HepG2 (cell line): ENCODE measurements around the gene CRYGA. TPM values are rescaled to one million over a fixed set of nuclear protein-coding genes. Genes with fewer than 3 reads are reported as not detected.

Experiments used
- AHR ChIP-seq: IDR thresholded peaks from 2 replicates; pipeline ENCODE4 v1.6.1; 2018; ENCODE audit warnings: missing genetic modification reagents, missing compliant biosample characterization
- FOXJ3 ChIP-seq: sonication (generic); formaldehyde crosslinking; IDR thresholded peaks from 2 replicates; pipeline ENCODE4 v1.4.0; 2020; ENCODE audit warnings: missing genetic modification reagents, mild to moderate bottlenecking, borderline replicate concordance
- HDAC2 ChIP-seq: sonication (generic); formaldehyde crosslinking; IDR thresholded peaks from 2 replicates; pipeline ENCODE4 v1.4.0; 2020; ENCODE audit warnings: missing genetic modification reagents
- HOXA9 ChIP-seq: sonication (generic); formaldehyde crosslinking; IDR thresholded peaks from 2 replicates; pipeline ENCODE4 v1.8.1; 2022; ENCODE audit warnings: missing genetic modification reagents, mild to moderate bottlenecking, moderate library complexity, borderline replicate concordance
- KLF6 ChIP-seq: IDR thresholded peaks from 2 replicates; pipeline ENCODE4 v1.8.0; 2016; ENCODE audit warnings: missing biosample characterization, missing genetic modification reagents
- KMT2B ChIP-seq: IDR thresholded peaks from 2 replicates; pipeline ENCODE4 v1.6.1; 2016; ENCODE audit warnings: missing genetic modification reagents, missing compliant biosample characterization
- MAFK ChIP-seq, 2 experiments: IDR thresholded peaks in 1 of 2; conservative IDR thresholded peaks in 1 of 2; 2 replicates each; pipeline ENCODE4 v1.6.1; 2011; ENCODE audit warnings: improper control_type of control experiment in 2 of 2, low read length in 2 of 2
- MIER3 ChIP-seq: IDR thresholded peaks from 2 replicates; pipeline ENCODE4 v1.6.1; 2016; ENCODE audit warnings: missing compliant biosample characterization, borderline replicate concordance
- NFE2L1 ChIP-seq: sonication (generic); formaldehyde crosslinking; IDR thresholded peaks from 2 replicates; pipeline ENCODE4 v1.4.0; 2020; ENCODE audit warnings: missing genetic modification reagents, mild to moderate bottlenecking, borderline replicate concordance
- RFXAP ChIP-seq: sonication (generic); formaldehyde crosslinking; IDR thresholded peaks from 2 replicates; pipeline ENCODE4 v1.4.0; 2020; ENCODE audit warnings: missing genetic modification reagents, borderline replicate concordance
- SAP130 ChIP-seq: IDR thresholded peaks from 2 replicates; pipeline ENCODE4 v1.6.1; 2016; ENCODE audit warnings: low read depth
- SMARCC2 ChIP-seq: fragments of 450-650 bp; IDR thresholded peaks from 2 replicates; pipeline ENCODE4 v1.6.1; 2017; ENCODE audit warnings: antibody characterized with exemption, mild to moderate bottlenecking
- SP1 ChIP-seq, 2 experiments: fragments of 450-650 bp in 1 of 2; sonication (generic) in 1 of 2; formaldehyde crosslinking in 1 of 2; IDR thresholded peaks; 2 replicates each; pipeline versions ENCODE4 v1.4.0 to v1.6.1; 2016 to 2020; ENCODE audit warnings: missing genetic modification reagents in 1 of 2
- SP5 ChIP-seq: IDR thresholded peaks from 2 replicates; pipeline ENCODE4 v1.6.1; 2016; ENCODE audit warnings: low read depth, borderline replicate concordance
- STAG1 ChIP-seq: sonication (generic); formaldehyde crosslinking; IDR thresholded peaks from 2 replicates; pipeline ENCODE4 v1.4.0; 2020; ENCODE audit warnings: missing genetic modification reagents
- TAF15 ChIP-seq: fragments of 200-400 bp; formaldehyde crosslinking; IDR thresholded peaks from one replicate; pipeline ENCODE4 v1.6.1; 2018; ENCODE audit warnings: mild to moderate bottlenecking, low read depth, low read length; ENCODE audit not compliant: poor library complexity, severe bottlenecking
- ZNF180 ChIP-seq: sonication (generic); formaldehyde crosslinking; IDR thresholded peaks from 2 replicates; pipeline ENCODE4 v1.4.0; 2020; ENCODE audit warnings: low read depth, missing genetic modification reagents, borderline replicate concordance
- ZNF260 ChIP-seq: sonication (generic); formaldehyde crosslinking; IDR thresholded peaks from 2 replicates; pipeline ENCODE4 v1.4.0; 2020; ENCODE audit warnings: missing genetic modification reagents, low read depth, mild to moderate bottlenecking, borderline replicate concordance
- ZNF3 ChIP-seq: IDR thresholded peaks from 2 replicates; pipeline ENCODE4 v1.7.0; 2017; ENCODE audit warnings: inconsistent platforms
- polyA plus RNA-seq, 8 experiments: library from polyadenylated mRNA; depleted of rRNA in 3 of 8; stranded (reverse) in 7 of 8; unstranded in 1 of 8; fragments of >200 nt; fragmentation: Illumina TruSeq in 4 of 8; extraction: Trizol in 4 of 8; gene quantifications; 2 replicates each; pipeline versions ENCODE4 v1.2.1 to v1.2.3, GENCODE V29; 2011 to 2016; ENCODE audit warnings: low read depth in 4 of 8, missing spikeins in 1 of 8, mixed read lengths in 1 of 8; ENCODE audit not compliant: insufficient read depth in 1 of 8
- total RNA-seq, 5 experiments: library from RNA; depleted of rRNA; stranded (reverse); fragments of >200 nt; fragmentation: Illumina TruSeq; extraction: Trizol; gene quantifications; 2 replicates each; pipeline ENCODE4 v1.2.3, GENCODE V29; 2016; ENCODE audit warnings: low read depth in 1 of 5
- TF ChIP-seq, protein P1 (sequence below): sonication (generic); formaldehyde crosslinking; IDR thresholded peaks from 2 replicates; pipeline ENCODE4 v1.5.1; 2020; ENCODE audit warnings: mild to moderate bottlenecking, missing genetic modification reagents
- TF ChIP-seq, protein P2 (sequence below): sonication (generic); formaldehyde crosslinking; IDR thresholded peaks from 2 replicates; pipeline ENCODE4 v1.4.0; 2020; ENCODE audit warnings: low read depth, mild to moderate bottlenecking, missing genetic modification reagents
- TF ChIP-seq, protein P3 (sequence below): sonication (generic); formaldehyde crosslinking; IDR thresholded peaks from 2 replicates; pipeline ENCODE4; 2020; ENCODE audit warnings: missing genetic modification reagents, mild to moderate bottlenecking, borderline replicate concordance

CRYGA gene
- total and polyA plus RNA-seq, 2 of the 13 experiments (the other 11 are each of a cell fraction or from before 2014, with no cell fraction given): not detected

DNA sequence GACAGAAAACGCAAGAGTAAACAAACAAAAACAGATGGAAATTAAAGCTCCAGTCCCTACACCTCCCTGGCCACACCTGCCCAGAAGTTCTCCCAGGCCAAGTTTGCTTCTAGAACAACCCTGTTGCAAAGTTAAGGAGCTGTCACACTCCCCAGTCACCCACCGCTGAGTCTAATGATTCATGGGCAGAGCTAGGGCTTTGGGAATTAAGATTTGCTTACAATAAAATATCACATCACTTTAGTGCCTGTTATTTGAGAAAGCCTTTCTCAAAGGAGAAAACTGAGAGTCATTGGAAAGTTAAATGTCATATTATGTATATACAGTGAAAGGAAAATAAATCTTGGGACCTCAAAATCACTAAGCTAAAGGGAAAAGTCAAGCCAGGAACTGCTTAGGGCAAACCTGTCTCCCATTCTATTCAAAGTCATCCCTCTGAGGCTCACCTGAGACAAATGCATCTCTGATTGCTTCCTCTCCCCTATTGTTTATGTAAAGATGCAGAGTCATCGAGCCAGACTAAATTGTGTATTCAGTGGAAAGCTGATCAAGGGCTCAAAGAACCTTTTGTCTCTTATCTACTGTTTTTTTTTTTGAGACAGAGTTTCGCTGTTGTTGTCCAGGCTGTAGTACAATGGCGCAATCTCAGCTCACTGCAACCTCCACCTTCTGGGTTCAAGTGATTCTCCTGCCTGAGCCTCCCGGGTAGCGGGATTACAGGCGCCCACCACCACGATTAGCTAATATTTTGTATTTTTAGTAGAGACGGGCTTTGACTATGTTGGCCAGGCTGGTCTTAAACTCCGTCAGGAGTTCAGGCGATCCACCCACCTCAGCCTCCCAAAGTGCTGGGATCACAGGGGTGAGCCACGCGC is 20.2 kb downstream of the CRYGA start (continued):
- 0 out of 2 replicates have a peak, but pooled peaks have one; percentile 70 for TF ChIP-seq KLF6 (CRISPR knock-in tag)
- peak; percentile 59 for TF ChIP-seq SAP130 (CRISPR knock-in tag)
- peak; percentile 62; the same call in 1 of the 2 replicates for TF ChIP-seq HDAC2 (CRISPR knock-in tag)
- TF ChIP-seq RFXAP (CRISPR knock-in tag): no peak
- no peak for TF ChIP-seq MIER3
- TF ChIP-seq MAFK (conservative IDR thresholded peaks at IDR 0.05 in 1 of 2, IDR thresholded peaks at IDR 0.05 in 1 of 2; ENCODE audit: low read length in 2 of 2): peak; percentile 29 to 56; a peak in 2 of 4 replicates
- no peak for TF ChIP-seq KMT2B
- TF ChIP-seq, protein P1, sequence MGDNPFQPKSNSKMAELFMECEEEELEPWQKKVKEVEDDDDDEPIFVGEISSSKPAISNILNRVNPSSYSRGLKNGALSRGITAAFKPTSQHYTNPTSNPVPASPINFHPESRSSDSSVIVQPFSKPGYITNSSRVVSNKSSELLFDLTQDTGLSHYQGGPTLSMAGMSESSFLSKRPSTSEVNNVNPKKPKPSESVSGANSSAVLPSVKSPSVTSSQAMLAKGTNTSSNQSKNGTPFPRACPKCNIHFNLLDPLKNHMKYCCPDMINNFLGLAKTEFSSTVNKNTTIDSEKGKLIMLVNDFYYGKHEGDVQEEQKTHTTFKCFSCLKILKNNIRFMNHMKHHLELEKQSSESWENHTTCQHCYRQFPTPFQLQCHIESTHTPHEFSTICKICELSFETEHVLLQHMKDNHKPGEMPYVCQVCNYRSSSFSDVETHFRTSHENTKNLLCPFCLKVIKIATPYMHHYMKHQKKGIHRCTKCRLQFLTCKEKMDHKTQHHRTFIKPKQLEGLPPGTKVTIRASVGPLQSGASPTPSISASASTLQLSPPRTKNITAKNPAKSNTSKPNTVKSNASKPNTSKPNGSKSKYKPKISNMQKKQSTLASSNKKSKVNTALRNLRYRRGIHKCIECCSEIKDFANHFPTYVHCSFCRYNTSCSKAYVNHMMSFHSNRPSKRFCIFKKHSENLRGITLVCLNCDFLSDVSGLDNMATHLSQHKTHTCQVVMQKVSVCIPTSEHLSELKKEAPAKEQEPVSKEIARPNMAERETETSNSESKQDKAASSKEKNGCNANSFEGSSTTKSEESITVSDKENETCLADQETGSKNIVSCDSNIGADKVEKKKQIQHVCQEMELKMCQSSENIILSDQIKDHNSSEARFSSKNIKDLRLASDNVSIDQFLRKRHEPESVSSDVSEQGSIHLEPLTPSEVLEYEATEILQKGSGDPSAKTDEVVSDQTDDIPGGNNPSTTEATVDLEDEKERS (CRISPR knock-in tag): peak; percentile 85
- TF ChIP-seq, protein P2, sequence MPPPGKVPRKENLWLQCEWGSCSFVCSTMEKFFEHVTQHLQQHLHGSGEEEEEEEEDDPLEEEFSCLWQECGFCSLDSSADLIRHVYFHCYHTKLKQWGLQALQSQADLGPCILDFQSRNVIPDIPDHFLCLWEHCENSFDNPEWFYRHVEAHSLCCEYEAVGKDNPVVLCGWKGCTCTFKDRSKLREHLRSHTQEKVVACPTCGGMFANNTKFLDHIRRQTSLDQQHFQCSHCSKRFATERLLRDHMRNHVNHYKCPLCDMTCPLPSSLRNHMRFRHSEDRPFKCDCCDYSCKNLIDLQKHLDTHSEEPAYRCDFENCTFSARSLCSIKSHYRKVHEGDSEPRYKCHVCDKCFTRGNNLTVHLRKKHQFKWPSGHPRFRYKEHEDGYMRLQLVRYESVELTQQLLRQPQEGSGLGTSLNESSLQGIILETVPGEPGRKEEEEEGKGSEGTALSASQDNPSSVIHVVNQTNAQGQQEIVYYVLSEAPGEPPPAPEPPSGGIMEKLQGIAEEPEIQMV: no peak
- no peak for TF ChIP-seq TAF15
- TF ChIP-seq STAG1 (CRISPR knock-in tag): 0 out of 2 replicates have a peak, but pooled peaks have one; percentile 5
- no peak for TF ChIP-seq HOXA9 (CRISPR knock-in tag)
- TF ChIP-seq ZNF260 (CRISPR knock-in tag): no peak
- TF ChIP-seq NFE2L1 (CRISPR knock-in tag): no peak
- TF ChIP-seq ZNF180 (CRISPR knock-in tag): no peak
- no peak for TF ChIP-seq SMARCC2
- TF ChIP-seq SP5 (CRISPR knock-in tag): no peak
- TF ChIP-seq FOXJ3 (CRISPR knock-in tag): peak; percentile 89
- peak; percentile 86; the same call in 1 of the 2 replicates for TF ChIP-seq ZNF3
- TF ChIP-seq SP1 (IDR thresholded peaks at IDR 0.05): no peak
- no peak for TF ChIP-seq SP1 (CRISPR knock-in tag; IDR thresholded peaks at IDR 0.05)
- TF ChIP-seq AHR (CRISPR knock-in tag): no peak
- TF ChIP-seq, protein P3, sequence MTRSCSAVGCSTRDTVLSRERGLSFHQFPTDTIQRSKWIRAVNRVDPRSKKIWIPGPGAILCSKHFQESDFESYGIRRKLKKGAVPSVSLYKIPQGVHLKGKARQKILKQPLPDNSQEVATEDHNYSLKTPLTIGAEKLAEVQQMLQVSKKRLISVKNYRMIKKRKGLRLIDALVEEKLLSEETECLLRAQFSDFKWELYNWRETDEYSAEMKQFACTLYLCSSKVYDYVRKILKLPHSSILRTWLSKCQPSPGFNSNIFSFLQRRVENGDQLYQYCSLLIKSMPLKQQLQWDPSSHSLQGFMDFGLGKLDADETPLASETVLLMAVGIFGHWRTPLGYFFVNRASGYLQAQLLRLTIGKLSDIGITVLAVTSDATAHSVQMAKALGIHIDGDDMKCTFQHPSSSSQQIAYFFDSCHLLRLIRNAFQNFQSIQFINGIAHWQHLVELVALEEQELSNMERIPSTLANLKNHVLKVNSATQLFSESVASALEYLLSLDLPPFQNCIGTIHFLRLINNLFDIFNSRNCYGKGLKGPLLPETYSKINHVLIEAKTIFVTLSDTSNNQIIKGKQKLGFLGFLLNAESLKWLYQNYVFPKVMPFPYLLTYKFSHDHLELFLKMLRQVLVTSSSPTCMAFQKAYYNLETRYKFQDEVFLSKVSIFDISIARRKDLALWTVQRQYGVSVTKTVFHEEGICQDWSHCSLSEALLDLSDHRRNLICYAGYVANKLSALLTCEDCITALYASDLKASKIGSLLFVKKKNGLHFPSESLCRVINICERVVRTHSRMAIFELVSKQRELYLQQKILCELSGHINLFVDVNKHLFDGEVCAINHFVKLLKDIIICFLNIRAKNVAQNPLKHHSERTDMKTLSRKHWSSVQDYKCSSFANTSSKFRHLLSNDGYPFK (CRISPR knock-in tag): no peak
